ENCODE measurements around the gene PDZD2.
"Not testable (repeated sequence)": the region's sequence is repeated elsewhere in the genome, so short reads cannot be mapped to it uniquely, and the experiment has no call there.

The PDZD2 gene

DNA sequence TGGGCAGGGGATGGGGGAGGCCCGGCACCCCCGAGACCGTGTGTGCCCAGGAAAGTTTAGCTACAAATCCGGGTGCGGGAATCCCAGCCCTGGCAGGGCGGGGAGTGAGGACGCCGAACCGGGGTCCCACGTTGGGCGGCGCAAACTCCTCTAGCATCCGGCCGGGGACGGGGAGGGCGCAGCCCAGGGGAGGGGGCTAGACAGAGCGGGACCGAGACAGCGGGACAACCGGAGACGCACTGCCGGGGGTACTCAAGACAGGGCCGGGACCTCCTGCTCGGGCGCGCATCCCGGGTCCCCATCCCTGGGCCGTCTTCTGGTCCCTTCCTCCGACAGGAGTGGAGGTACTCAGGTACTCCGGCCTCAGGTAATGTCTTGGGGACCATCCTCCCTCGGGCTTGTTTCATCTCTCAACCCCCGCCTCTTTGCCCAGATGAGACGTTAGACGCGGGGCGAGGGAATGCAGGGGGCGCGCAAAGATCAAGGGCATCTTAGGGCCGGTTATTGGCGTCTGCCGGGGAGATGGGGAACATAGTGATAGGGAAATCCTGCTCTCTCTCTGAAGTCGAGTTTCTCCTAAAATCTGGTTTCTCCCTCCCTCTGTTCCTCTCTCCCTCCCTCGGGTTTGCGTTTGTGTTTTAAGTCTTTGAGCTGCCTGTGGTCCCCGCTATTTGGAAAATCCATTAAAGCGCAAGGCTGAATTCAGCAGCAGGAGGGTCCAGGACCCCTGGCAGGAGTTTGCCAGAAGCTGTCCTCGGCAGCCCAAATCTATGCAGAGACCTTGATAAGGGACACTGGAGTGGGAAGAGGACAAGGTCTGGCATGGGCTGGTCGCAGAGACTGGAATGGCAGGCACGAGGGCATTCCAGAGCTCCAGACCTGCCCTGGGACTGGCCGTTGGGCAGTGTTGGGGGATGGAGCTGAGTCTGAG is 815 bp downstream of the PDZD2 start:
- DNase-seq: peak; percentile 28

DNA sequence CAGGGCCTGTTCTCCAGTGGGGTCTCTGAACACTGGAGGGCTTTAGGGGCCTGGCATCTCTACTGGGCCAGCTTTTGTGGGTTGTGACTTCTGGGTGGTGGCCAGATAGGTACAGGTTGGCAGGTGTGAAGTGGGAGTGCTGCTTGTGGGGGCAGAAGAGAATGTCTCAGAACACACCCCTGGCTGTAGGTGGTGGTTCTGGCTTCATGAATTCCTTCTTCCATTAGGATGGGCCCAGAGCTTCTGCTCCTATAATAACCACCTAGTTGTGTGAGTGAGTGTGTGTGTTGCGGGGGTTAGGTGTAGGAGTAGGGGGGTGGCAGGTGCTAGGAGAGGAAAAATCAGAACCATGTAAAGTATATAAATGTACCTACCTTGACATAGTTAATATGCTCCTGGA is 1.6 kb downstream of the PDZD2 start:
- DNase-seq: no peak

DNA sequence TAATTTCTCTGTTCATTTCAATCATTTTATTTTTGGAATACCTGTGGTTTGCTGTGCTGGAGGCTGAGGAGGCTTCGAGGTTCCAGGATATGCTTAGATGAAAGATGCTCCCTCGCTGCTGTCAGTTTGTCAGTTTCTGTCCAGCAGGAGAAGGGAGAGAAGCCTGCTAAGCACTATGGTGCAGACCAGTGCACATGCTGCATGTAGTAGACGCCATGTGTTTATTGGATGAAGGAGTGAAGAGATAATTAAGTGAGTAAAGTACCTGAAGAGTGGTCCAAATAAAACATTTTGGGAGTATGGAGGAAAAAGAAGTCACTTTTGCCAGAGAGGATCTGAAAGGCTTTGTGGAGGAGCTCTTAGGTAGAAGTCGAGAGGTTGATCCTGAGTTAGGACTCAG is 2.1 kb downstream of the PDZD2 start:
- DNase-seq: no peak

DNA sequence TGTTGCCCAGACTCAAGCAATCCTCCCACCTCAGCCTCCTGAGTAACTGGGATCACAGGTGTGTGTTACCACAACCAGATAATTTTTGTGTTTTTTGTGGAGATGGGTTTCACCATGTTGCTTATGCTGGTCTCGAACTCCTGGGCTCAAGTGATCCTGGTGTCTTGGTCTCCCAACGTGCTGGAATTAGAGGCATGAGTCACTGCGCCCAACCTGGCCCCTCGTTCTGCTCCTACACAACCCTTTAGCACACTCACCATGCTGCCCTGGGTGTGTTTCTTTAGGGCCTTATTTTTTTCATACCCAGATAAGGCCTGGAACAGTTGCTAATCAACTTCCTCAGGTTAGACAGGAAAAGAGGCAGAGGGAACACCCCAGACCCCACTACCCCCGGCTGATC is 2.6 kb downstream of the PDZD2 start:
- DNase-seq: no peak

DNA sequence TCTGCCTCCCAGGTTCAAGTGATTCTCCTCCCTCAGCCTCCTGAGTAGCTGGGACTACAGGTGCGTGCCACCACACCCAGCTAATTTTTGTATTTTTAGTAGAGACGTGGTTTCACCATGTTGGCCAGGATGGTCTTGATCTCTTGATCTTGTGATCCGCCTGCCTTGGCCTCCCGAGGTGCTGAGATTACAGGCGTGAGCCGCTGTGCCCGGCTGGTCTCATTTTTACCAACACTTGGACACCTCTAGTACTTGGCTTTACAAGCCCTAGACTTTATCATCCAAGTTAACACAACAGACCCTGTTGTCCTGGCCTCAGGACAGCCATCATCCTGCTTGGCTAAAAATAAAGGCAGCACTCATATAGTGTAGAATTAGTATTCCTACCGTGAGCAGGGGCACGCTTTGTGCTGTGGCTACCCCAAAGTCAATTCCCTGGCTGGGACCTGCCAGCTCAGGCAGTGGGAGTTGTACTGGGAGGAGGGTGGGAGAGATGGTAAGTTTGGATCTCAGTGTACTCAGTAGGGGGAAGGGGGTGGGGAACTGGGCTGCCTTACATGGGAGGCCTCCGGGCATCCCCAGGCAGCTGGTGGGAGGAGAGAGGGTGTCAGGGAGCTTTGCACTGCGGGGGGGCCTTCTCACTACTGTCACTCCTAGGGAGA is 6.6 kb downstream of the PDZD2 start:
- DNase-seq: no peak

DNA sequence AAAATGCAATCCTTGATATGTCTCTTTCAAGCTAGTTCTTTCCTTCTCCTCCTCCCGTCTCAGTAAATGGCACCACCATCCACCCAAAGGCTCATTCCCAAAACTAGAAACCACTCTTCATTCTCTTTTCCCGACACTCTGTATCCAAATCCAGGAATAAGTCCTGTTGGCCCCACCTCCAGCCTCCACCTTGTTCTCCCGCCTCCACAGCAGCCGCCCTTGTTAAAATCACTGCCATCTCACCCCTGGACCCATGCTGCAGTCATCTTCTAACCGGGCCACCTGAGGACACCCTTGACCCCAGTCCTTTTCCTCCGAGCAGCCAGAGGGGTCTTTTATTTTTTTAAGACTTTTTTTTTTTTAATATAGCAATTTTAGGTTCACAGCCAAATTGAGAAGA is 9.4 kb downstream of the PDZD2 start:
- no peak for DNase-seq

DNA sequence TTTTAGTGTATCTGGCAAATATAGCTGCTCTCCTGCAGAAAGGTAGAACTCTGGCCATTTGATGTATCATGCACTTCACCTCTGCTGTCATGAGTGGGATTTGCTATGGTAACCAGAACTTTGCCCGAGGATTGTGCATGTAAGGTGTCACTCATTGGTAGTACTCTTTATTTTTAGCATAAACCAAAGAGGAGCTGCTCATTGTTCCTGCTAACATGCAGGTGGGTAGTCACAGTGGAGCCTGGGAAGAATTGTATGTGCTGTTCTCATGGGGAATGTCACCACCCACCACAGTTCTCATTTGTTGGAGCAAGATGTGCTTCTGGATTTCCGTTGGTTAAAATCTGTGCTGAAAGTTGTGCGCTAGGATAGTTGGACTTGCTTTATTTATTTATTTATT is 12.3 kb downstream of the PDZD2 start:
- DNase-seq: no peak

DNA sequence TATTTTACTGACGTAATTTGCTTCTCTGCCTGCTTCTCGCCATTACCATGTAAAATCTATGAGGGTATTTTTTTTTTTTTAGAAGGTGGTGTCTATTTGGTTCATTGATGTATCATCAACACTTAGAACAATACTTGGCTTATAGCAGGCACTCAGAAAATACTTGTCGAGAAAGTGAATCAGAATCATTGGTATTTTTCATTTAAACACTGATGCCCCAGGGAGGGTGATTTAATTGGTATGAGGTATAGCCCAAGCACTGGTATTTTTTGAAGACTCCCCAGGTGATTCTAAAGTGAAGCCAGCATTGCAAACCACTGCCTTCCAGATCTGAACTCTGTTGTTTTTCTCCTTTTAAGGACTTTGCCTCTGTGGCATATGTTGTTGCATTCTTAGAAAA is 16.6 kb downstream of the PDZD2 start:
- DNase-seq: no peak

DNA sequence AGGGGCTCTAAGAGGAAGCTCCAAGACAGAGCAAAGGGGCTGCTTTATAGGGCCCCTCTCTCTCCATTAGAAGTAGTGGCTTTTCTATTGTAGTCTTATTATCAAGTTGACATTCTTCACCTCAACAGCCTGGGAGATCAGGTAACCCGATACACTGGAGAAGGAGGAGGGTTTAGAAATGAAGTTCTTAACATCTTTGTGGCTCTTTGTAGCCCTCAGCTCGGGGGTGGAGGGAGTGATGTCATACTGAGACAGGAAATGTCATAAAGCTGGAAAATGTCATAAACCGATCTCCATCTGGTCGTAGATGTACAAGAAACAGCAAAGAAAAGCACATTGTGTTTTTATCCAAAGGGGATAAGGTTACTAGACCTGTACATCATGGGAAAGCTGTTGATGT is 17.9 kb downstream of the PDZD2 start:
- DNase-seq: no peak

DNA sequence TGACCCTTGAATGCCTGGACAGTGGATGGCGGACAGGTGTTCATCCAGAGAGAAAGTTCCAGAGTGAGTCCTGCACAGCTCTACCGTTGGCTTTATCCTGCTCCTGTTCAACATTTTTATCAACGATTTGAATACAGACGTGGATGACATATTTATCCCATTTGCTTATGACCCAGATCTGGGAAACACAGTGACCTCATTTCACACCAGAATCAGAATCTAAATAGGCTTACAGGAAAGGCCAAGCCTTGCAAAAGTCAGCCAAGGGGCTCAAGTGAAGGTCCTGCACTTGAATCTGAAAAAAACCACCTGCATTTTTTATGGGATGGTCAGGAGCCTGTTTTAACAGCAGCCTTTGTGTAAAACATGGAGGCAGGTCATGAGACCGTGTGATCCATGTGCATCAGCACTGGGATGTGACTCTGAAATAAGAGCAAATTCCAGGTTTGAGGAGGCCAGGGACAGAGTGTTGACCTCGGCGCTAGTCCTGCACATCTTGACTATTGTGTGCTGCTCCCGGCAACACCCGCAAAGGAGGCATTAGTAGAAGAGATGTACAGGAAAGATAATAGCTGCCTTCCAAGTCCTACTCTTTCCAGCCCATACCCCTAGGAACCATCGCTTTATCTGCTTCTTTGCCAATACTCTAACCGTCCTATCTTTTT is 18.5 kb downstream of the PDZD2 start:
- DNase-seq: no peak

DNA sequence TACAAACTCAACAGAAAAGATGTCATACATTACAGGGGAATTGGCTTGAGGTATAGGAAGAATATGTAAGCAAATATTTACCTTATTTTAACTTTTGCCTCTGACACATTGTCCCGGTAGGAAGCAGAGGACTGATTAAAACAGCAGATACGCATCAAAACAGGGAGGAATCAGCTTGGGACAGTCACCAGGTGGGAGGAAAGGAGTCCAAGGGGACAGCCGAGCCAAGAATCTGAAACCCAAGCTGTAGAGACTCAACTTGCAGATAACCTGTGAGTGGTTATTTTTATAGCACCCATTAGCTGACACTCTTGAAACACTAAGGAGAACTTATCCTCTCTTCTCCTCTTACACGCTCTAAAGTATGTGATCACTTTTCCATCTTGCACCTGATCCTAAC is 22.3 kb downstream of the PDZD2 start:
- no peak for DNase-seq

DNA sequence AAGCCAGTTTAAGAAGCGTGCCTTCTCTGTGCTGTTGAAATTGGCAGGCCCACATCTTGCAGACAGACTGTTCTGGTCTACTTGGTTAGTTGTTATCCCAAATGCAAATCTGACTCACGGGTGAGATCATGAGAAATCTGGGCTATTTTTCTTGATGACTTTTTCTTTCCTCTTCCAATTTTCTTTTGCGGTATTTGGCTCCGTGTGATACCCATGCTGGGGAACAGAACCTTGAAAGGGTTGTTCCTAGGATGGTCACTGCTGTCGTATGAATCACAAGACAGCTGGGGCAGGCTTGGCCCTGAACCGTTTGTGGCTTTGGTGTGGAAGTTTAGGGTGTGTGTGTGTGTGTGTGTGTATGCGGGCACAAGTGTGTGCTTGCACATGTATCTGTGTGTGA is 24.6 kb downstream of the PDZD2 start:
- DNase-seq: no peak

DNA sequence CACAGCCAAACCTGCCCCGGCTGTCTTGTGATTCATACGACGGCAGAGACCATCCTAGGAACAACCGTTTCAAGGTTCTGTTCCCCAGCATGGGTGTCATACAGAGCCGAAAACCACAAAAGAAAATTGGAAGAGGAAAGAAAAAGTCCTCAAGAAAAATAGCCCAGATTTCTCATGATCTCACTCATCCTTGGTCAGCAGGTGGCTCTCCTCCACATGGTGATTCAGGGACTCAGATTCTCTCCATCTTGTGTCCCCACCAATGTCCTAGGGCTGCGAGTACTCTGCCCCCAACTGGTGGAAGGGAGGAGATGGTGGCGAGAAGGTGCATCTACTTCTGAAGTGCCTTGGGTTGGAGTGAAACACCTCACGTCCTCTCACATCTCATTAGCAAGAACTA is 25.6 kb downstream of the PDZD2 start:
- DNase-seq: no peak

DNA sequence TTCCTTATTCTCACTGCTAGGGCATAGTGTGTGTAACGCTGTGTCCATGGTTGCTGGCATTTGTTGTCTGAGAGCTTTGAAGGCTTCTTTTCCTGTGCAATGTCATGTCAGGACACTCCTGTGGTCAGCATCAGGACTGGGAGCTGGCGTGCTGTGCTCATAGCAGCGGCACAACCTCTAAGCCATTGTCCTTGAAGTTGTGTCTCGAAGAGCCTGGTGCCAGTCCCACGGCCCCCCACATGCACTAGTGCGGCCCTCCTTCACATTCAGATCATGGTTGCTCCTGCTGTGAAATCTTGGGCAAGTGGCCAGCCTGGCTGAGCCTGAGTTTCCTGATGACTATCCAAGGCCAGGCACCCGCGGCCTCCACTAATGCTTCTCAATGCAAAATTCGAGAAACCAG is 32.4 kb downstream of the PDZD2 start:
- no peak for DNase-seq

DNA sequence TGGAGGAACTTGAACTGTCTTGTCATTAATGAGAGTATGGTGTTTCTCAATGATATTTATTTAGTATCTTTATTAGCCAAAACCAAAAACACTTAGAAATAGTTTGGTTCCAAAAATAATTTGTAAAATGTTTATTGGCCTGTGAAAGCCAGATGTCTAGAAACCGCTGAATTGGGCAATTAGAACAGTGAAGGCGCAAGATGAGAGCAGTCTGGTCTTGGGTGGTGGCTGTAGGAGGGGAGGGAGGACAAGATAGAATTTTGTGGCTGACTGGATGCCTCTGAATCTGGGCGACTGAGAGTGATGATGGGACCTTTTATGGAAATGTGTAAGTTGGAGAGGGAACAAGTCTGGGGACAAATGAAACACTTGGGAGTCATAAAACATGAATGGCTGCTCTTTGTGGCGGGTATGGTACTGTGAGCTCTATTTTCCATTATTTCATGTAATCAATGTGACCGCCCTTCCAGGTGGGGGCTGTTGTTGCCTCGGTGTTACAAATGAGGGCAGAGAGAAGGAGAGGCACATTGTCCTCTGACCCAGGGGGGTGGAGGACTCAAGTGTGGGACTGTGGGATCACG is 35.5 kb downstream of the PDZD2 start:
- DNase-seq: no peak

DNA sequence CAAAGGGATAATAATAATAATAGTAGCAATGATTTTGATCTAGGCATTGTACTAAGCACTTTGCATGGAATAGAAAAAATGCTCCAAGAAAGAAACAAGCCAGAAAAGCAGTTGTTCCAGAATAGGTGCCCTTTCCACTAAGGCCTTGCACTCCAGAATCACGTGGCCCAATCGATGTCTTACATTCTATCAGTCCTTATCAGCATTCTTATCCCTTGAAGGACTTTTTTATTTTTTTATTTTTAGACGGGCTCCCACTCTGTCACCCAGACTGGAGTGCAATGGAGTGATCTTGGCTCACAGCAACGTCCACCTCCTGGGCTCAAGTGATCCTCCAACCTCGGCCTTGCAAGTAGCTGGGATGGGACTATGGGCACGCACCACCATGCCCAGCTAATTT is 36.5 kb downstream of the PDZD2 start:
- DNase-seq: no peak

DNA sequence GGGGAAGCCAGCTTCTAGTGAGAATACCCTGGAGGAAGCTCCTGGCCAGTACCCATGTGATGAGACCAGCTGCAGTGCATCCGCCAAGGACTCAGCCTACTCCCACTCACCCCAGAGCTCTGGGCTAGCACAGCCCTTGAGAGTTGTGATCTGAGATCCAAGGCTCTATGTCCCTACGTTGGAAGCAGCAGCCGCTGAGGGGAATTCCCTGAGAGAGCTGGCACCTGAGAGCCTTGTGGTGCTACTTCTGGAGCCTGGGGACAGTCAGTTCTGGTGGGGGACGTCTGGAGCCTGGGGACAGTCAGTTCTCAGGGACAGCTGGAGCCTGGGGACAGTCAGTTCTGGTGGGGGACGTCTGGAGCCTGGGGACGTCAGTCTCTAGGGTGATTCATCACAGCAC is 39.2 kb downstream of the PDZD2 start:
- no peak for DNase-seq

DNA sequence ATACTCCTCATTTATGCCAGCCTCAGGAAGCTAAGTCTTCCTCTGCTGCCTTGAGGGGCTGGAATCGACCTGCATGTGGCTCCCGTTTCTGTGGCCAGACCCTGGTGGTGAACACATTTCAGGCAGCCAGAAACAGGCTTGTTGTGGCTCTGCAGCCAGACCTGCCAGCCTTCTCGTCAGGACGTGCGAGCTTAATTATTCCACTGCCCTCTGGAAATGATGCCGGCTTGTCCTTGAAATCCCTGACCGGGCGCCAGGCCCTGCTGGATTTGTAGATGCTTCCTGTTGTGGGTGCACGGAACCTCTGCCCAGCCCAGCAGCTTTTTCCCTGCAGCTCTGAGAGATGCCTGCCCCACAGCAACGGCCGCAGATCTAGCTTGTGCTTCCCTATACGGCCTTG is 41.6 kb downstream of the PDZD2 start:
- no peak for DNase-seq

DNA sequence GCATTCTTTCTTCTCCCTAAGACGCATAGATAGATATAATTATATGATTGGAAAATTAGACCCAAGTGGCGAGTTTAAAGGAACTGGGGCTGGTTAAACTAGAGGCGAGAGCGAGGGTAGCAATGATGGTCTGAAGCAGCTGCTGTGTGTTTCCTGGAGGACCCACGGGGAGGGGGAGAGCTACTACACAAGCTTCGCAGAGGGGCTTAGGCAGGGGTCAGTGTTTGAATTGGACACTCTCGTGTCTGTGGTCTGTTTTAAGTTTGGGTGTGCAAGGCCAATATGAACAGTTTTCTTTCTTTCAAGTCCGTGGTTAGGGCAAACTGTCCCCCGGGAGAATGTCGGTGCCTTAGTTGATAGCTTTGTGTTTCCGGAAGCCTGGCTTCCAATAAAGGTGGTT is 43.1 kb downstream of the PDZD2 start:
- no peak for DNase-seq

DNA sequence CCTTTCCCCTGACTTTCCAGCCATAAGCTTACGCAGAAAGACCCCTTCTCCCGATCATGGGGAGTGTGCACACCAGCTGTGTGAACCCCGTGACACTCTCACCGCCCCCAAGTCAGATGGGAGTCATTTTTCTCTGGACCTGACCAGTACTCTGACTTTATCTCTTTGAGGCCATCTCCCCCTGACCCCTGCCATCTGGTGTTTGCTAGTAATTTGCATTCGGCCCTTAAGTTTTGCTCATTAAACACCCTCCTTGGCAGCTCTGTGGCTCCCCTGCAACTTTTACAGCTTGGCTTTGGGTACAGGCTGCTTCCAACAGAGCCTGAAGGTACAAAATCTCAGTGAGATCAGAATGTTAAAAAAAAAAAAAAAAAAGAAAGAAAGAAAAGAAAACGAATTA is 43.9 kb downstream of the PDZD2 start:
- no peak for DNase-seq

DNA sequence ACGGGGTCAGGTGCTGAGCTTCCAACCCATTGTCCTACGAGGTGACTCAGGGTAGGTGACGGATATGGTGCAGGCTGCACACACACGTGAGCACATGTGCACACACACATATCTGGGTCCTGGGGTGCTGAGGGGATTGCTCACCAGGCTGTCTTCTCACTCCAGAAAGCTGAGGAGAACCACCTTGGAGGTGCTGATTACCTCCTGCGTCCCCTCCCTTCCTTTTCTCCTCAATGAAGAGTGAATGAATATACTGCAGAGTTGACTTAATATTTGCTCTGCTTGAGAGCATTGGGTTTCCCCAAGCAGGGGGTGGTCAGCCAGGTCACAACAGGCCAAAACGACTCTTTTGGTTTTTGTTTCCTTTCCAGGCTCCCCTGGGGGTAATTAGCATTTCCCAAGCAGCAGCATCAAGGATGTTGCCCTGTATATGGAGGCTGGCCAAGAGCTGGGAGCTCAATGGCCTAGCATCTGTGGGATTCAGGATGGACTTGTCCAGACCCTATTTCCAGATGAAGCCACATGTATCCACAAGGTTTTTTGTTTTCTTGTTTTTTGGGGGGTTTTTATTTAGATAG is 49.7 kb downstream of the PDZD2 start:
- DNase-seq: no peak

DNA sequence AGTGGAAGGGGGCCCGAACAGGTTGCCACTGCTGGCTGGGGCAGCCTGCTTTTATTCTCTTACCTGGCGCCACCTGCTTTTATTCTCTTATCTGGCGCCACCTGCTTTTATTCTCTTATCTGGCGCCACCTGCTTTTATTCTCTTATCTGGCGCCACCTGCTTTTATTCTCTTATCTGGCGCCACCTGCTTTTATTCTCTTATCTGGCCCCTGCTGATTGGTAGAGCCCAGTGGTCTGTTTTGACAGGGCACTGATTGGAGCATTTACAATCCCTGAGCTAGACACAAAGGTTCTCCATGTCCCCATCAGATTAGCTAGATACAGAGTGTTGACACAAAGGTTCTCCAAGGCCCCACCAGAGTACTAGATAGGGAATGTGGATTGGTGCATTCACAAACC is 52.5 kb downstream of the PDZD2 start:
- not testable (repeated sequence) for DNase-seq

DNA sequence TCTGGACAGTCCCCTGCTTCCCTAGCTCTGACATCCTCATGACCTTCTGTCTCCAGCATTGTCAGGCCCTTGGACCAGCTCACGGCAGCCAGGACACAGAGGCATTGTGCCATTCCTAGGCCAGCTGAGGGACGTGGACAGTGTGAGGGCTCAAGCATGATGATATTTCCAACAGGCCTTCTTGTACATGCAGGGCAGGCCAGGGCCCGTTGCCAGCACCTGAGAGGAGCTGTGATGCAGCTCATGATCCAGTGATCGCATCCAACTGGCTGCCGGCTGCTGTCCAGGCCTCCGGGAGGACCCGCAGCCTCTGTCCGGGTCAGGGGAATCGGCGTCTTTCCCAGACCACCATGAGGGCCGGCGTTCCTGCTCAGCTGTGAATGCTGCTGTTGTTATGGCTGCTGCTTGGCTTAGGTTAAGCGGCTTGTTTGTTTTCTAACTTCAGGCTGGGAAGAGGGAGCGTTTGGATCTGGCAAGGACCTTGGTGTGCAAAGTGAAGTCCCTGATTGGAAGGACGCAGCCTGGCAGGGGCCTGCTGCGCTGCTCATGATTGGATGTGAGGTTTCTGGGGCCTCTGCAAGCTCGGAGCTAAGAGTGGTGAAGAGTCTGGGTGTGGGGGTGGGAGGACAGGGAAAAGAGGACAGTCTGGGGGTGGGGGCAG is 53.8 kb downstream of the PDZD2 start:
- DNase-seq: no peak

Data from CD4-positive, alpha-beta T cell treated with Interleukin-6 for 4 hours (primary cell).